ENCODE measurements around the gene MOB3A. TPM values are rescaled to one million over a fixed set of nuclear protein-coding genes. Genes with fewer than 3 reads are reported as not detected.
"Not testable (repeated sequence)": the region's sequence is repeated elsewhere in the genome, so short reads cannot be mapped to it uniquely, and the experiment has no call there.

MOB3A gene
- total and polyA plus RNA-seq, 7 experiments from 2014 or later: 49.5 to 269 (median 114) TPM

- H3K27ac Mint-ChIP-seq: peak overlapping the region in 2 of 9 donors; percentile 5 to 19
- ChIA-PET POLR2A (interaction anchor here (1.8 to 2.5 kb wide), 2 partner anchors 7 to 16 kb away, joined by 7 to 13 read pairs; no protein-coding TSS in a partner anchor), CTCF (no interaction called here)
- DNase-seq (no peak), ATAC-seq (no peak)
- H3K9me3 Mint-ChIP-seq: peaks cover 0 to 3% (median 0%) of the 10 kb centered on the region in 11 donors
- Histone ChIP-seq H3K27ac (ENCODE audit: low read depth, low read length) (no peak overlapping the region), H3K27me3 (ENCODE audit: control insufficient read depth in 2 of 2, insufficient read depth in 2 of 2, low read length in 2 of 2) (no peaks in the 10 kb centered on the region), H3K9me3 (ENCODE audit: control insufficient read depth in 2 of 3, low read length in 3 of 3) (peaks cover 0 to 4% (median 0%) of the 10 kb centered on the region in 3 experiments), H3K4me3 (ENCODE audit: low read length) (no peak overlapping the region), H3K4me1 (ENCODE audit: control insufficient read depth in 2 of 2, insufficient read depth in 2 of 2, low read length in 2 of 2) (peaks cover 20 to 38% of the 10 kb centered on the region in 2 donors), H3K36me3 (ENCODE audit: control insufficient read depth in 2 of 3, insufficient read depth in 3 of 3, low read length in 3 of 3) (peaks cover 0 to 40% (median 20%) of the 10 kb centered on the region in 3 experiments)
- no peaks in the 10 kb centered on the region for H3K27me3 Mint-ChIP-seq
- intact Hi-C loops (cut with micrococcal nuclease): no loop called here
- H3K36me3 Mint-ChIP-seq: peaks cover 0 to 5% (median 0%) of the 10 kb centered on the region in 5 donors
- H3K4me3 Mint-ChIP-seq: no peak overlapping the region
- peaks cover 11 to 41% (median 28%) of the 10 kb centered on the region in 7 donors for H3K4me1 Mint-ChIP-seq
Measured at GRCh38 chr19:2036424-2036823, 59.7 kb downstream of the MOB3A start.

- ChIA-PET CTCF (interaction anchor here (0.8 kb wide), 1 partner anchor 12 kb away, joined by 3 read pairs; no protein-coding TSS in a partner anchor), POLR2A (interaction anchor here (1.3 to 2.5 kb wide), 4 partner anchors 8 to 26 kb away, joined by 4 to 13 read pairs (median 8); no protein-coding TSS in a partner anchor)
- H3K9me3 Mint-ChIP-seq: peaks cover 0 to 3% (median 0%) of the 10 kb centered on the region in 11 donors
- peaks cover 11 to 34% (median 28%) of the 10 kb centered on the region in 7 donors for H3K4me1 Mint-ChIP-seq
- peak overlapping the region in 1 of 10 donors; percentile 47 for H3K4me3 Mint-ChIP-seq
- peak overlapping the region in 4 of 9 donors; percentile 23 to 68 (median 44) for H3K27ac Mint-ChIP-seq
- ATAC-seq (no peak), DNase-seq (no peak)
- H3K27me3 ChIP-seq (ENCODE audit: control insufficient read depth in 2 of 2, insufficient read depth in 2 of 2, low read length in 2 of 2): no peaks in the 10 kb centered on the region
- H3K27me3 Mint-ChIP-seq: no peaks in the 10 kb centered on the region
- intact Hi-C loops (cut with micrococcal nuclease): no loop called here
- H3K9me3 ChIP-seq (ENCODE audit: control insufficient read depth in 2 of 3, low read length in 3 of 3): peaks cover 0 to 4% (median 0%) of the 10 kb centered on the region in 3 experiments
- peaks cover 14 to 29% of the 10 kb centered on the region in 2 donors for H3K4me1 ChIP-seq (ENCODE audit: control insufficient read depth in 2 of 2, insufficient read depth in 2 of 2, low read length in 2 of 2)
- no peak overlapping the region for H3K4me3 ChIP-seq (ENCODE audit: low read length)
- H3K36me3 Mint-ChIP-seq: peaks cover 0 to 5% (median 0%) of the 10 kb centered on the region in 5 donors
- H3K36me3 ChIP-seq (ENCODE audit: control insufficient read depth in 2 of 3, insufficient read depth in 3 of 3, low read length in 3 of 3): peaks cover 0 to 31% (median 14%) of the 10 kb centered on the region in 3 experiments
- H3K27ac ChIP-seq (ENCODE audit: low read depth, low read length): no peak overlapping the region
Measured at GRCh38 chr19:2035590-2035991, 60.5 kb downstream of the MOB3A start.

- CTCF ChIA-PET: interaction anchor here (0.8 kb wide), 1 partner anchor 13 kb away, joined by 3 read pairs; no protein-coding TSS in a partner anchor
- peak overlapping the region in 8 of 9 donors; percentile 23 to 73 (median 61) for H3K27ac Mint-ChIP-seq
- DNase-seq: peak in 8 of 9 donors; percentile 42 to 84 (median 54)
Measured at GRCh38 chr19:2034729-2035589, 61.2 kb downstream of the MOB3A start.

GRCh38 chr19:2034253-2034652, 61.9 kb downstream of the MOB3A start:
- intact Hi-C loops (cut with micrococcal nuclease); H3K27me3 Mint-ChIP-seq; ATAC-seq; H3K9me3 Mint-ChIP-seq; H3K27me3 ChIP-seq (ENCODE audit: control insufficient read depth in 2 of 2, insufficient read depth in 2 of 2, low read length in 2 of 2); H3K27ac ChIP-seq (ENCODE audit: low read depth, low read length); H3K9me3 ChIP-seq (ENCODE audit: control insufficient read depth in 2 of 3, low read length in 3 of 3); H3K4me3 ChIP-seq (ENCODE audit: low read length); H3K36me3 Mint-ChIP-seq; DNase-seq: not testable (repeated sequence)
- POLR2A ChIA-PET: interaction anchor here (0.6 to 2.9 kb wide), 8 partner anchors 9 to 1025 kb away, joined by 3 to 34 read pairs (median 6); no protein-coding TSS in a partner anchor
- H3K4me3 Mint-ChIP-seq: peak overlapping the region in 1 of 10 donors; percentile 23
- peaks cover 14 to 26% of the 10 kb centered on the region in 2 donors for H3K4me1 ChIP-seq (ENCODE audit: control insufficient read depth in 2 of 2, insufficient read depth in 2 of 2, low read length in 2 of 2)
- H3K27ac Mint-ChIP-seq: peak overlapping the region in 1 of 9 donors; percentile 62
- peaks cover 11 to 34% (median 27%) of the 10 kb centered on the region in 7 donors for H3K4me1 Mint-ChIP-seq
- H3K36me3 ChIP-seq (ENCODE audit: control insufficient read depth in 2 of 3, insufficient read depth in 3 of 3, low read length in 3 of 3): peaks cover 0 to 18% (median 1%) of the 10 kb centered on the region in 3 experiments
- CTCF ChIA-PET: interaction anchor here (0.9 to 1.3 kb wide), 2 partner anchors 17 to 18 kb away, joined by 3 read pairs; no protein-coding TSS in a partner anchor

More at GRCh38 chr19:2034729-2035589, 61.2 kb downstream of the MOB3A start:
- intact Hi-C loops (cut with micrococcal nuclease): no loop called here
- H3K4me1 ChIP-seq (ENCODE audit: control insufficient read depth in 2 of 2, insufficient read depth in 2 of 2, low read length in 2 of 2): peaks cover 14 to 26% of the 10 kb centered on the region in 2 donors
- Mint-ChIP-seq H3K4me1 (peaks cover 11 to 34% (median 28%) of the 10 kb centered on the region in 7 donors), H3K27me3 (no peaks in the 10 kb centered on the region), H3K4me3 (peak overlapping the region in 6 of 10 donors; percentile 6 to 55 (median 33)), H3K9me3 (peaks cover 0 to 3% (median 0%) of the 10 kb centered on the region in 11 donors), H3K36me3 (peaks cover 0 to 5% (median 0%) of the 10 kb centered on the region in 5 donors)
- H3K27me3 ChIP-seq (ENCODE audit: control insufficient read depth in 2 of 2, insufficient read depth in 2 of 2, low read length in 2 of 2): no peaks in the 10 kb centered on the region
- no peak overlapping the region for H3K27ac ChIP-seq (ENCODE audit: low read depth, low read length)
- POLR2A ChIA-PET: interaction anchor here (0.6 to 2.5 kb wide), 6 partner anchors 9 to 1024 kb away, joined by 3 to 13 read pairs (median 6); no protein-coding TSS in a partner anchor
- peaks cover 0 to 25% (median 8%) of the 10 kb centered on the region in 3 experiments for H3K36me3 ChIP-seq (ENCODE audit: control insufficient read depth in 2 of 3, insufficient read depth in 3 of 3, low read length in 3 of 3)
- peak; percentile 80 for ATAC-seq
- no peak overlapping the region for H3K4me3 ChIP-seq (ENCODE audit: low read length)
- H3K9me3 ChIP-seq (ENCODE audit: control insufficient read depth in 2 of 3, low read length in 3 of 3): peaks cover 0 to 4% (median 0%) of the 10 kb centered on the region in 3 experiments

- no peak overlapping the region for H3K4me3 ChIP-seq (ENCODE audit: low read length)
- ATAC-seq (no peak), DNase-seq (no peak)
- peaks cover 14 to 26% of the 10 kb centered on the region in 2 donors for H3K4me1 ChIP-seq (ENCODE audit: control insufficient read depth in 2 of 2, insufficient read depth in 2 of 2, low read length in 2 of 2)
- no peak overlapping the region for H3K27ac ChIP-seq (ENCODE audit: low read depth, low read length)
- Mint-ChIP-seq H3K36me3 (no peaks in the 10 kb centered on the region), H3K9me3 (peaks cover 0 to 3% (median 0%) of the 10 kb centered on the region in 11 donors), H3K27ac (peak overlapping the region in 1 of 9 donors; percentile 62), H3K4me3 (no peak overlapping the region), H3K4me1 (peaks cover 11 to 34% (median 27%) of the 10 kb centered on the region in 7 donors), H3K27me3 (no peaks in the 10 kb centered on the region)
- H3K9me3 ChIP-seq (ENCODE audit: control insufficient read depth in 2 of 3, low read length in 3 of 3): peaks cover 0 to 4% (median 0%) of the 10 kb centered on the region in 3 experiments
- peaks cover 0 to 13% (median 0%) of the 10 kb centered on the region in 3 experiments for H3K36me3 ChIP-seq (ENCODE audit: control insufficient read depth in 2 of 3, insufficient read depth in 3 of 3, low read length in 3 of 3)
- no peaks in the 10 kb centered on the region for H3K27me3 ChIP-seq (ENCODE audit: control insufficient read depth in 2 of 2, insufficient read depth in 2 of 2, low read length in 2 of 2)
- intact Hi-C loops (cut with micrococcal nuclease): no loop called here
- POLR2A ChIA-PET: interaction anchor here (1.2 to 2.9 kb wide), 4 partner anchors 9 to 237 kb away, joined by 3 to 34 read pairs (median 8); no protein-coding TSS in a partner anchor
- CTCF ChIA-PET: interaction anchor here (0.9 to 1.3 kb wide), 2 partner anchors 16 to 19 kb away, joined by 3 read pairs; no protein-coding TSS in a partner anchor
Measured at GRCh38 chr19:2033825-2034159, 62.3 kb downstream of the MOB3A start.
